SK-N-SH treated with all-trans-retinoic acid at 6 μM for 48 hours (cell line): ENCODE measurements around the gene PHF21B.

ENCODE experiments used
- ATAC-seq: fragments of 200-7000 bp; cut with Tn5 transposase; 3 replicates; pipeline ENCODE4 v1.9.1; 2020; ENCODE audit warnings: mild to moderate bottlenecking, moderate library complexity
- CSDC2 ChIP-seq: fragments of 250-450 bp; sonication (Bioruptor Pico); IDR thresholded peaks from 2 replicates; pipeline ENCODE4 v1.5.0; 2020; ENCODE audit warnings: mild to moderate bottlenecking, moderate library complexity
- CSRNP3 ChIP-seq: fragments of 250-450 bp; sonication (Bioruptor Pico); IDR thresholded peaks from 2 replicates; pipeline ENCODE4 v1.5.1; 2021; ENCODE audit warnings: mild to moderate bottlenecking, moderate library complexity
- ESRRG ChIP-seq: fragments of 250-450 bp; sonication (Bioruptor Pico); IDR thresholded peaks from 2 replicates; pipeline ENCODE4 v1.6.1; 2021; ENCODE audit warnings: mild to moderate bottlenecking
- ISL1 ChIP-seq: fragments of 250-450 bp; sonication (Bioruptor Pico); IDR thresholded peaks from 2 replicates; pipeline ENCODE4 v2.1.2; 2022; ENCODE audit warnings: mild to moderate bottlenecking, moderate library complexity
- OSR1 ChIP-seq: fragments of 250-450 bp; sonication (Bioruptor Pico); IDR thresholded peaks from 2 replicates; pipeline ENCODE4 v1.8.0; 2022; ENCODE audit warnings: moderate library complexity, mild to moderate bottlenecking, inconsistent platforms
- PATZ1 ChIP-seq: fragments of 250-450 bp; sonication (Bioruptor Pico); IDR thresholded peaks from 2 replicates; pipeline ENCODE4 v1.8.0; 2020; ENCODE audit warnings: mild to moderate bottlenecking, moderate library complexity, borderline replicate concordance
- PPARA ChIP-seq: fragments of 250-450 bp; sonication (Bioruptor Pico); IDR thresholded peaks from 2 replicates; pipeline ENCODE4 v1.5.0; 2020; ENCODE audit warnings: mild to moderate bottlenecking, borderline replicate concordance
- SNAI2 ChIP-seq: fragments of 250-450 bp; sonication (Bioruptor Pico); IDR thresholded peaks from 2 replicates; pipeline ENCODE4 v1.5.0; 2020; ENCODE audit warnings: mild to moderate bottlenecking, moderate library complexity
- TCF4 ChIP-seq: fragments of 250-450 bp; sonication (Bioruptor Pico); IDR thresholded peaks from 2 replicates; pipeline ENCODE4 v1.8.0; 2021; ENCODE audit warnings: mild to moderate bottlenecking, moderate library complexity, borderline replicate concordance
- TOX ChIP-seq: fragments of 250-450 bp; sonication (Bioruptor Pico); IDR thresholded peaks from 2 replicates; pipeline ENCODE4 v1.8.0; 2021; ENCODE audit warnings: mild to moderate bottlenecking, moderate library complexity, borderline replicate concordance
- ZC3H10 ChIP-seq: fragments of 250-450 bp; sonication (Bioruptor Pico); IDR thresholded peaks from 2 replicates; pipeline ENCODE4 v1.5.1; 2021; ENCODE audit warnings: mild to moderate bottlenecking, moderate library complexity
- ZFP3 ChIP-seq: fragments of 250-450 bp; sonication (Bioruptor Pico); IDR thresholded peaks from 2 replicates; pipeline ENCODE4 v1.5.0; 2020; ENCODE audit warnings: mild to moderate bottlenecking, moderate library complexity
- ZFP30 ChIP-seq: fragments of 450-650 bp; formaldehyde crosslinking; IDR thresholded peaks from 2 replicates; pipeline ENCODE4 v1.5.0; 2022; ENCODE audit warnings: mild to moderate bottlenecking, moderate library complexity
- ZNF565 ChIP-seq: fragments of 450-650 bp; formaldehyde crosslinking; conservative IDR thresholded peaks from 2 replicates; pipeline ENCODE4 v1.5.0; 2020; ENCODE audit warnings: low read depth, mild to moderate bottlenecking, moderate library complexity
- ZNF70 ChIP-seq: fragments of 450-650 bp; formaldehyde crosslinking; IDR thresholded peaks from 2 replicates; pipeline ENCODE4 v1.5.0; 2020; ENCODE audit warnings: mild to moderate bottlenecking, moderate library complexity
- ZNF8 ChIP-seq: fragments of 450-650 bp; formaldehyde crosslinking; IDR thresholded peaks from 2 replicates; pipeline ENCODE4 v1.5.0; 2020; ENCODE audit warnings: mild to moderate bottlenecking, moderate library complexity
- TF ChIP-seq, protein P1 (sequence below): fragments of 250-450 bp; sonication (Bioruptor Pico); IDR thresholded peaks from 2 replicates; pipeline ENCODE4 v1.5.0; 2020; ENCODE audit warnings: mild to moderate bottlenecking, moderate library complexity

The PHF21B gene

GRCh38 chr22:44991218-44991617 is 18.6 kb downstream of the PHF21B start (continued):
- TF ChIP-seq PATZ1 (CRISPR knock-in tag) (no peak), ZNF8 (CRISPR knock-in tag) (no peak)

DNA sequence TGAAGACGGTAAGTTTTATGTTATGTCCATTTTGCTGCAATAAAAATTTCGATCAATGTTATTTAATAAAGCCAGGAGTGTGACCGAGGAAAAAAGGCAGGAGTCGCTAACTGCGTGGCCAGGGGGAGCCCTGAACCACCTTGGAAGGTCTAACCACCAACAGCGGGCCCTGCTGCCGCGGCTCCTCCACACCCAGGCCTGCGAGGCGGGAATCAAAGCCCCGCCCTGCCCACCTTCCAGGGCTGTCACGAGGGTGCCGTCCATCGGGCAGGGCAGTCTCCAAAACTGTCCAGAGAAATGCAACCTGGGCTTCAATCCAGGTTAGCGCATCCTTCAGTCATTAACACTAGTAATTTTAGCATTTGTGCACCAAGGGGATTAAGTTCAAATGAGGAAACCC is 19.0 kb downstream of the PHF21B start:
- no peak for ATAC-seq
- TF ChIP-seq, protein P1, sequence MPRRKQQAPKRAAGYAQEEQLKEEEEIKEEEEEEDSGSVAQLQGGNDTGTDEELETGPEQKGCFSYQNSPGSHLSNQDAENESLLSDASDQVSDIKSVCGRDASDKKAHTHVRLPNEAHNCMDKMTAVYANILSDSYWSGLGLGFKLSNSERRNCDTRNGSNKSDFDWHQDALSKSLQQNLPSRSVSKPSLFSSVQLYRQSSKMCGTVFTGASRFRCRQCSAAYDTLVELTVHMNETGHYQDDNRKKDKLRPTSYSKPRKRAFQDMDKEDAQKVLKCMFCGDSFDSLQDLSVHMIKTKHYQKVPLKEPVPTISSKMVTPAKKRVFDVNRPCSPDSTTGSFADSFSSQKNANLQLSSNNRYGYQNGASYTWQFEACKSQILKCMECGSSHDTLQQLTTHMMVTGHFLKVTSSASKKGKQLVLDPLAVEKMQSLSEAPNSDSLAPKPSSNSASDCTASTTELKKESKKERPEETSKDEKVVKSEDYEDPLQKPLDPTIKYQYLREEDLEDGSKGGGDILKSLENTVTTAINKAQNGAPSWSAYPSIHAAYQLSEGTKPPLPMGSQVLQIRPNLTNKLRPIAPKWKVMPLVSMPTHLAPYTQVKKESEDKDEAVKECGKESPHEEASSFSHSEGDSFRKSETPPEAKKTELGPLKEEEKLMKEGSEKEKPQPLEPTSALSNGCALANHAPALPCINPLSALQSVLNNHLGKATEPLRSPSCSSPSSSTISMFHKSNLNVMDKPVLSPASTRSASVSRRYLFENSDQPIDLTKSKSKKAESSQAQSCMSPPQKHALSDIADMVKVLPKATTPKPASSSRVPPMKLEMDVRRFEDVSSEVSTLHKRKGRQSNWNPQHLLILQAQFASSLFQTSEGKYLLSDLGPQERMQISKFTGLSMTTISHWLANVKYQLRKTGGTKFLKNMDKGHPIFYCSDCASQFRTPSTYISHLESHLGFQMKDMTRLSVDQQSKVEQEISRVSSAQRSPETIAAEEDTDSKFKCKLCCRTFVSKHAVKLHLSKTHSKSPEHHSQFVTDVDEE (CRISPR knock-in tag) = no peak
- TF ChIP-seq ZNF565 (CRISPR knock-in tag) = no peak
- TF ChIP-seq TCF4 = no peak
- TF ChIP-seq SNAI2 (CRISPR knock-in tag) = no peak
- TF ChIP-seq OSR1 = no peak
- TF ChIP-seq, all 23 proteins: peak for 0

- no peak for ATAC-seq
- no peak for TF ChIP-seq CSRNP3 (CRISPR knock-in tag)
- no peak for TF ChIP-seq CSDC2 (CRISPR knock-in tag)
- no peak for TF ChIP-seq ZFP30 (CRISPR knock-in tag)
- no peak for TF ChIP-seq OSR1
- TF ChIP-seq ZC3H10 = no peak
- TF ChIP-seq TCF4 = no peak
- TF ChIP-seq SNAI2 (CRISPR knock-in tag) = no peak
Observed at GRCh38 chr22:44990328-44990727, 19.5 kb downstream of the PHF21B start.

- no peak for ATAC-seq
- no peak for TF ChIP-seq ISL1 (CRISPR knock-in tag)
- TF ChIP-seq CSRNP3 (CRISPR knock-in tag) = no peak
- TF ChIP-seq PPARA (CRISPR knock-in tag) = no peak
- no peak for TF ChIP-seq TOX (CRISPR knock-in tag)
- TF ChIP-seq OSR1 = no peak
- TF ChIP-seq, protein P1 (CRISPR knock-in tag) = no peak
- TF ChIP-seq ZNF70 (CRISPR knock-in tag) = no peak
- TF ChIP-seq TCF4 = no peak
- TF ChIP-seq CSDC2 (CRISPR knock-in tag) = no peak
- no peak for TF ChIP-seq ZNF565 (CRISPR knock-in tag)
- no peak for TF ChIP-seq ZFP3 (CRISPR knock-in tag)
- TF ChIP-seq ZC3H10 = no peak
- no peak for TF ChIP-seq ESRRG (CRISPR knock-in tag)
- no peak for TF ChIP-seq ZNF8 (CRISPR knock-in tag)
Observed at GRCh38 chr22:44988671-44989070, 21.1 kb downstream of the PHF21B start.
